ENCODE results near the gene NHERF1. TPM values are rescaled to one million over a fixed set of nuclear protein-coding genes. Genes with fewer than 3 reads are reported as not detected.

The NHERF1 gene
- total and polyA plus RNA-seq, 2 of the 8 experiments (the other 6 are each of a cell fraction or from before 2014, with no cell fraction given), result 92.9 to 99.2 TPM

DNA sequence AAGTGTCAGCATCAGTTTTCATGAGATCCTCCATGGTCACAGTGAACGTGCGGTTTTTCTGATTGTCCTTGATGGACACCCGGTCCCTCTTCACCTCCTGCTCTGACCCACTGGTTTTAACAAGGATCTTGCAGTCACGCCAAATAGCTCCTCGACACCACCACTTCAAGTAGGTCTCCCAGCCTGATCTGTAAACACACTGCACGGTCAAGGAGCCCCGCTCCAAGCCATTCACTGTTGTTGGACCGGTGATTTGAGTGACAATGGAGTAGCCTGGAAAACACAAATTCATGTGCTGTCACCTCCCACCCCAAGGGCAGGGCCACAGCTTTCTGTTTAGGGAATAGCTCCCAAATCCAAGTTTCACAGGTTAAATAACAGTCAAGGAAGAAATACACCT lies 43.9 kb upstream of the NHERF1 start:
- H2BK12ac ChIP-seq (ENCODE audit: low read depth, low read length), result 0 out of 2 replicates have a peak overlapping the region, but pooled peaks have one; percentile 27
- no peak overlapping the region for H3K9ac ChIP-seq (replicated peaks in 1 of 4; ENCODE audit: extremely low read depth in 1 of 4, low read depth in 3 of 4, low read length in 3 of 4)
- no peak overlapping the region for H3K56ac ChIP-seq (replicated peaks; ENCODE audit: insufficient read length, low read depth, low read length)
- DNase-seq (ENCODE audit: low read depth in 1 of 2, low spot score in 2 of 2) (no peak), FAIRE-seq (no peak)
- H4K91ac ChIP-seq (replicated peaks; ENCODE audit: insufficient read length, low read length), result no peak overlapping the region
- H4K20me1 ChIP-seq (replicated peaks in 1 of 2; ENCODE audit: control insufficient read depth in 1 of 2, insufficient read depth in 2 of 2, low read length in 2 of 2), result no peaks in the 10 kb centered on the region
- H4K8ac ChIP-seq (ENCODE audit: extremely low read depth, insufficient read depth, low read length), result no peak overlapping the region
- H3K23me2 ChIP-seq (ENCODE audit: low read depth, low read length), result no peaks in the 10 kb centered on the region
- no peak overlapping the region for H3K4ac ChIP-seq (replicated peaks; ENCODE audit: insufficient read length, low read depth, low read length)
- H2AK5ac ChIP-seq (ENCODE audit: low read depth, low read length), result no peak overlapping the region
- CTCF ChIA-PET (ENCODE audit: partially characterized antibody), result interaction anchor here (1.7 kb wide), 1 partner anchor 9 kb away, joined by 5 read pairs; no protein-coding TSS in a partner anchor
- 80% methylated on average over 8 of the region's 8 CpGs; no CpG with 5 or more reads in 1 of the 2 experiments for WGBS, 2 experiments (ENCODE audit: extremely low coverage in 1 of 2, insufficient coverage in 1 of 2, insufficient read length in 1 of 2, insufficient replicate concordance in 2 of 2, low coverage in 1 of 2, low lambda C conversion rate in 2 of 2, missing lambda C conversion rate in 1 of 2)
- H3K9me3 ChIP-seq (ENCODE audit: insufficient read depth in 2 of 2, low read depth in 1 of 2, low read length in 1 of 2), result no peaks in the 10 kb centered on the region
- H2BK15ac ChIP-seq (ENCODE audit: low read length), result no peak overlapping the region
- TF ChIP-seq SIX5 (IDR thresholded peaks at IDR 0.05; ENCODE audit: low read depth, low read length), result no peak
- no peak for TF ChIP-seq CBX5 (IDR thresholded peaks at IDR 0.05; ENCODE audit: low read depth, low read length)
- TF ChIP-seq, protein P1, sequence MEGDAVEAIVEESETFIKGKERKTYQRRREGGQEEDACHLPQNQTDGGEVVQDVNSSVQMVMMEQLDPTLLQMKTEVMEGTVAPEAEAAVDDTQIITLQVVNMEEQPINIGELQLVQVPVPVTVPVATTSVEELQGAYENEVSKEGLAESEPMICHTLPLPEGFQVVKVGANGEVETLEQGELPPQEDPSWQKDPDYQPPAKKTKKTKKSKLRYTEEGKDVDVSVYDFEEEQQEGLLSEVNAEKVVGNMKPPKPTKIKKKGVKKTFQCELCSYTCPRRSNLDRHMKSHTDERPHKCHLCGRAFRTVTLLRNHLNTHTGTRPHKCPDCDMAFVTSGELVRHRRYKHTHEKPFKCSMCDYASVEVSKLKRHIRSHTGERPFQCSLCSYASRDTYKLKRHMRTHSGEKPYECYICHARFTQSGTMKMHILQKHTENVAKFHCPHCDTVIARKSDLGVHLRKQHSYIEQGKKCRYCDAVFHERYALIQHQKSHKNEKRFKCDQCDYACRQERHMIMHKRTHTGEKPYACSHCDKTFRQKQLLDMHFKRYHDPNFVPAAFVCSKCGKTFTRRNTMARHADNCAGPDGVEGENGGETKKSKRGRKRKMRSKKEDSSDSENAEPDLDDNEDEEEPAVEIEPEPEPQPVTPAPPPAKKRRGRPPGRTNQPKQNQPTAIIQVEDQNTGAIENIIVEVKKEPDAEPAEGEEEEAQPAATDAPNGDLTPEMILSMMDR (IDR thresholded peaks at IDR 0.05; ENCODE audit: control extremely low read depth in 1 of 3, insufficient read depth in 1 of 3, low read depth in 1 of 3, low read length in 3 of 3), result no peak
- no peak overlapping the region for H3K4me3 ChIP-seq (ENCODE audit: extremely low read depth in 1 of 4, insufficient read depth in 2 of 4, low read depth in 3 of 4, low read length in 4 of 4)
- no peak overlapping the region for H3K4me2 ChIP-seq (ENCODE audit: insufficient read depth in 1 of 2, low read depth in 2 of 2, low read length in 2 of 2)
- H2BK120ac ChIP-seq (replicated peaks; ENCODE audit: low read depth, low read length), result no peak overlapping the region
- POLR2A ChIA-PET (ENCODE audit: partially characterized antibody), result no interaction called here
- no peaks in the 10 kb centered on the region for H3K36me3 ChIP-seq (ENCODE audit: control insufficient read depth in 2 of 4, insufficient read depth in 4 of 4, low read length in 3 of 4)
- H4K5ac ChIP-seq (ENCODE audit: insufficient read length, low read depth, low read length), result no peak overlapping the region
- no peak overlapping the region for H3K14ac ChIP-seq (ENCODE audit: insufficient read length)
- no peaks in the 10 kb centered on the region for H3K27me3 ChIP-seq (replicated peaks in 1 of 4; ENCODE audit: control insufficient read depth in 3 of 4, extremely low read depth in 1 of 4, insufficient read depth in 3 of 4, low read length in 3 of 4)
- no peak overlapping the region for H3K23ac ChIP-seq (ENCODE audit: insufficient read length)
- H2BK5ac ChIP-seq (ENCODE audit: low read depth, low read length), result no peak overlapping the region
- H3K27ac ChIP-seq (ENCODE audit: low read depth, low read length), result no peak overlapping the region
- H3K18ac ChIP-seq (ENCODE audit: extremely low read depth, low read length), result no peak overlapping the region
- H2BK20ac ChIP-seq (ENCODE audit: low read length), result no peak overlapping the region
- H3K79me1 ChIP-seq (ENCODE audit: low read depth, low read length), result no peaks in the 10 kb centered on the region
- no peak overlapping the region for H2AFZ ChIP-seq (ENCODE audit: low read length)
- H3K79me2 ChIP-seq (ENCODE audit: control insufficient read depth in 1 of 2, insufficient read depth in 2 of 2, low read length in 2 of 2), result no peaks in the 10 kb centered on the region
- H3K4me1 ChIP-seq (replicated peaks in 1 of 4; ENCODE audit: control insufficient read depth in 3 of 4, insufficient read depth in 4 of 4, low read length in 3 of 4), result no peaks in the 10 kb centered on the region

Measured in H1 (cell line).